DND-41 (cell line): ENCODE results near the gene KLHL36.

Source experiments
- ATAC-seq: fragments of 200-7000 bp; cut with Tn5 transposase; 3 replicates; pipeline ENCODE4 v1.9.1; 2021; ENCODE audit warnings: low read depth; ENCODE audit not compliant: insufficient read depth
- DNase-seq: peaks from one replicate; pipeline ENCODE4 v3.0.0-alpha.2; 2020
- H2AFZ ChIP-seq: 2 replicates; pipeline ENCODE4 v1.6.0; 2012; ENCODE audit warnings: low read depth, low read length
- H3K27ac ChIP-seq: 2 replicates; pipeline ENCODE4 v1.5.1; 2012; ENCODE audit warnings: low read length, inconsistent platforms
- H3K27me3 ChIP-seq: fragments of 200-600 bp; sonication (generic); 2 replicates; pipeline ENCODE4 v1.6.0; 2012; ENCODE audit warnings: low read length, mild to moderate bottlenecking, inconsistent platforms; ENCODE audit not compliant: insufficient read depth, poor library complexity
- H3K36me3 ChIP-seq: 2 replicates; pipeline ENCODE4 v1.5.1; 2012; ENCODE audit warnings: low read length, inconsistent platforms; ENCODE audit not compliant: insufficient read depth
- H3K4me1 ChIP-seq: 2 replicates; pipeline ENCODE4 v1.5.1; 2012; ENCODE audit warnings: mild to moderate bottlenecking, low read length; ENCODE audit not compliant: insufficient read depth
- H3K4me2 ChIP-seq: 2 replicates; pipeline ENCODE4 v1.6.0; 2012; ENCODE audit warnings: mild to moderate bottlenecking, moderate library complexity, low read length, inconsistent platforms; ENCODE audit not compliant: insufficient read depth
- H3K4me3 ChIP-seq, 2 experiments: fragments of 200-600 bp in 1 of 2; shearing (Covaris generic) in 1 of 2; 2 replicates each; pipeline ENCODE4 v1.5.1; 2012 to 2016; ENCODE audit warnings: inconsistent platforms in 2 of 2, low read length in 2 of 2, mild to moderate bottlenecking in 2 of 2, low read depth in 1 of 2, moderate library complexity in 1 of 2
- H3K79me2 ChIP-seq: 2 replicates; pipeline ENCODE4 v1.6.0; 2012; ENCODE audit warnings: low read length, inconsistent platforms; ENCODE audit not compliant: insufficient read depth
- H3K9ac ChIP-seq: 2 replicates; pipeline ENCODE4 v1.6.0; 2012; ENCODE audit warnings: low read depth, mild to moderate bottlenecking, inconsistent platforms, low read length, moderate library complexity
- H3K9me3 ChIP-seq: 2 replicates; pipeline ENCODE4 v1.5.1; 2012; ENCODE audit warnings: low read length, moderate library complexity, mild to moderate bottlenecking, inconsistent platforms; ENCODE audit not compliant: insufficient read depth, severe bottlenecking
- H4K20me1 ChIP-seq: 2 replicates; pipeline ENCODE4 v1.6.0; 2012; ENCODE audit warnings: low read length; ENCODE audit not compliant: insufficient read depth
- CTCF ChIP-seq: IDR thresholded peaks from 2 replicates; pipeline ENCODE4 v1.5.1; 2012; ENCODE audit warnings: borderline replicate concordance, low read length, moderate library complexity, mild to moderate bottlenecking; ENCODE audit not compliant: poor library complexity, severe bottlenecking; ENCODE audit errors: extremely low read depth
- EZH2 ChIP-seq: IDR thresholded peaks from 3 replicates; pipeline ENCODE4 v1.6.1; 2012; ENCODE audit warnings: borderline replicate concordance, low read depth, mild to moderate bottlenecking, moderate library complexity, low read length, inconsistent platforms; ENCODE audit not compliant: severe bottlenecking

Gene KLHL36

GRCh38 chr16:84654998-84655397 is 6.7 kb downstream of the KLHL36 start:
- peaks cover 4% of the 10 kb centered on the region; the same call in 1 of the 2 replicates for H3K79me2 ChIP-seq
- TF ChIP-seq CTCF (no peak), EZH2 (no peak)
- no peak overlapping the region for H3K27ac ChIP-seq
- ATAC-seq (no peak), DNase-seq (no peak)
- H3K36me3 ChIP-seq, result peaks cover 56% of the 10 kb centered on the region
- H3K4me1 ChIP-seq, result peaks cover 8% of the 10 kb centered on the region
- H3K9ac ChIP-seq, result no peak overlapping the region
- H4K20me1 ChIP-seq, result no peaks in the 10 kb centered on the region; the same call in 1 of the 2 replicates
- H3K9me3 ChIP-seq, result no peaks in the 10 kb centered on the region
- no peak overlapping the region for H3K4me2 ChIP-seq
- no peak overlapping the region for H3K4me3 ChIP-seq
- no peaks in the 10 kb centered on the region for H3K27me3 ChIP-seq
- no peak overlapping the region for H2AFZ ChIP-seq

GRCh38 chr16:84656649-84657048 is 8.3 kb downstream of the KLHL36 start:
- Histone ChIP-seq H4K20me1 (peaks cover 3% of the 10 kb centered on the region), H3K79me2 (0 out of 2 replicates have a peak, but pooled peaks cover 2% of the 10 kb centered on the region), H3K4me3 (no peak overlapping the region), H3K9ac (no peak overlapping the region), H3K4me1 (0 out of 2 replicates have a peak, but pooled peaks cover 5% of the 10 kb centered on the region), H3K27me3 (no peaks in the 10 kb centered on the region), H2AFZ (no peak overlapping the region), H3K9me3 (no peaks in the 10 kb centered on the region), H3K27ac (no peak overlapping the region), H3K36me3 (peaks cover 71% of the 10 kb centered on the region), H3K4me2 (no peak overlapping the region)
- DNase-seq (no peak), ATAC-seq (no peak)
- no peak for TF ChIP-seq EZH2
- TF ChIP-seq CTCF, result no peak

GRCh38 chr16:84657229-84657837 is 9.0 kb downstream of the KLHL36 start:
- Histone ChIP-seq H3K9ac (no peak overlapping the region), H3K4me2 (no peak overlapping the region), H3K36me3 (peaks cover 74% of the 10 kb centered on the region), H2AFZ (no peak overlapping the region), H3K27me3 (no peaks in the 10 kb centered on the region), H3K4me1 (0 out of 2 replicates have a peak, but pooled peaks cover 5% of the 10 kb centered on the region), H3K9me3 (no peaks in the 10 kb centered on the region), H3K27ac (no peak overlapping the region), H3K79me2 (0 out of 2 replicates have a peak, but pooled peaks cover 2% of the 10 kb centered on the region), H3K4me3 (no peak overlapping the region), H4K20me1 (peaks cover 3% of the 10 kb centered on the region)
- ATAC-seq, result no peak
- DNase-seq, result no peak
- no peak for TF ChIP-seq EZH2
- TF ChIP-seq CTCF, result no peak
